HepG2 (cell line): ENCODE measurements around the gene ORC6. TPM values are rescaled to one million over a fixed set of nuclear protein-coding genes. Genes with fewer than 3 reads are reported as not detected.

Experiments
- ATAC-seq: fragments of 200-7000 bp; cut with Tn5 transposase; 3 replicates; pipeline ENCODE4 v1.9.1; 2020; ENCODE audit warnings: mild to moderate bottlenecking, moderate library complexity
- BruUV-seq: library from RNA; stranded (reverse); fragments of 400-500 nt; replicated peaks from 2 replicates; lab custom pipeline; 2021; lab: Mats Ljungman, UMichigan
- CTCF ChIA-PET: fragments of 300-600 bp; formaldehyde crosslinking; extraction: SDS; loops from one replicate; lab custom pipeline; 2021; ENCODE audit warnings: low total read pairs, inconsistent platforms, low intra/inter-chr PET ratio; lab: Yijun Ruan, JAX
- POLR2A ChIA-PET: fragments of 350-600 bp; sonication (Branson Sonifier 250); formaldehyde crosslinking; loops from one replicate; lab custom pipeline; 2020; ENCODE audit warnings: antibody characterized with exemption, inconsistent platforms; lab: Yijun Ruan, JAX
- DNase-seq: peaks from one replicate; pipeline ENCODE4 v3.0.0-alpha.2; 2015; ENCODE audit warnings: low spot score
- FAIRE-seq: peaks from 3 replicates; lab custom pipeline; 2011; peaks lifted over from hg19 to GRCh38; lab: Jason Lieb, UNC
- H2AFZ ChIP-seq: one replicate; pipeline ENCODE4 v1.6.1; 2011; ENCODE audit warnings: low read length, inconsistent platforms
- H3K27ac ChIP-seq: fragments of 300-600 bp; 3 replicates; pipeline ENCODE4 v1.8.0; 2011; ENCODE audit warnings: mixed run types, mild to moderate bottlenecking, mixed read lengths, low read length, inconsistent platforms; ENCODE audit not compliant: insufficient read depth; ENCODE audit errors: extremely low read length
- H3K27me3 ChIP-seq, 2 experiments: fragments of 200-600 bp in 1 of 2; 2 replicates in 1 of 2; 3 replicates in 1 of 2; pipeline versions ENCODE4 v1.6.0 to v1.8.0; 2011; ENCODE audit warnings: low read length in 2 of 2, mild to moderate bottlenecking in 2 of 2, moderate library complexity in 2 of 2, inconsistent platforms in 1 of 2; ENCODE audit not compliant: insufficient read depth in 2 of 2, control insufficient read depth in 1 of 2
- H3K36me3 ChIP-seq, 2 experiments: fragments of 200-600 bp in 1 of 2; replicated peaks in 1 of 2; 2 replicates in 1 of 2; 3 replicates in 1 of 2; pipeline versions ENCODE4 v1.5.1 to v1.8.0; 2011; ENCODE audit warnings: low read length in 2 of 2, inconsistent platforms in 1 of 2; ENCODE audit not compliant: insufficient read depth in 2 of 2, control insufficient read depth in 1 of 2
- H3K4me1 ChIP-seq: 2 replicates; pipeline ENCODE4 v1.5.1; 2012; ENCODE audit warnings: low read length, inconsistent platforms; ENCODE audit not compliant: insufficient read depth
- H3K4me2 ChIP-seq: 2 replicates; pipeline ENCODE4 v1.6.0; 2011; ENCODE audit warnings: low read depth, low read length, inconsistent platforms
- H3K4me3 ChIP-seq, 3 experiments: fragments of 200-600 bp in 1 of 3; sonication (generic), shearing (Covaris generic) in 1 of 3; replicated peaks in 1 of 3; 2 replicates each; pipeline ENCODE4 v1.5.1; 2011 to 2016; ENCODE audit warnings: low read length in 3 of 3, inconsistent platforms in 2 of 3, low read depth in 2 of 3, mild to moderate bottlenecking in 2 of 3, control low read depth in 1 of 3, mixed read lengths in 1 of 3; ENCODE audit not compliant: insufficient read depth in 1 of 3
- H3K79me2 ChIP-seq: one replicate; pipeline ENCODE4 v1.6.1; 2011; ENCODE audit warnings: low read length, inconsistent platforms; ENCODE audit not compliant: insufficient read depth
- H3K9ac ChIP-seq: 2 replicates; pipeline ENCODE4 v1.6.0; 2011; ENCODE audit warnings: mild to moderate bottlenecking, low read depth, low read length, inconsistent platforms; ENCODE audit not compliant: insufficient read depth
- H3K9me3 ChIP-seq: 2 replicates; pipeline ENCODE4 v1.5.1; 2012; ENCODE audit warnings: mild to moderate bottlenecking, low read length
- H4K20me1 ChIP-seq: 2 replicates; pipeline ENCODE4 v1.6.0; 2011; ENCODE audit warnings: inconsistent platforms, mild to moderate bottlenecking, low read length, moderate library complexity; ENCODE audit not compliant: insufficient read depth
- BCL6 ChIP-seq: IDR thresholded peaks from 2 replicates; pipeline ENCODE4 v1.6.1; 2016; ENCODE audit warnings: missing genetic modification reagents, missing compliant biosample characterization
- CHD2 ChIP-seq: IDR thresholded peaks from 2 replicates; pipeline ENCODE4 v1.6.1; 2011; ENCODE audit warnings: low read depth, low read length, improper control_type of control experiment
- KDM6A ChIP-seq: IDR thresholded peaks from 2 replicates; pipeline ENCODE4 v1.6.1; 2016; ENCODE audit warnings: low read depth
- MEIS2 ChIP-seq: sonication (generic); formaldehyde crosslinking; IDR thresholded peaks from 2 replicates; pipeline ENCODE4 v1.9.0; 2021; ENCODE audit warnings: mild to moderate bottlenecking, missing genetic modification reagents
- NFE2L2 ChIP-seq: fragments of 150-350 bp; IDR thresholded peaks from 2 replicates; pipeline ENCODE4 v1.6.1; 2014; ENCODE audit warnings: low read length
- ONECUT2 ChIP-seq: sonication (generic); formaldehyde crosslinking; IDR thresholded peaks from 2 replicates; pipeline ENCODE4 v1.4.0; 2020; ENCODE audit warnings: missing genetic modification reagents
- REL ChIP-seq: sonication (generic); formaldehyde crosslinking; conservative IDR thresholded peaks from 2 replicates; pipeline ENCODE4 v1.8.0; 2022; ENCODE audit warnings: mild to moderate bottlenecking, missing genetic modification reagents, moderate library complexity
- ZFP90 ChIP-seq: sonication (generic); formaldehyde crosslinking; IDR thresholded peaks from 2 replicates; pipeline ENCODE4 v1.8.0; 2022; ENCODE audit warnings: missing genetic modification reagents, mild to moderate bottlenecking, inconsistent platforms, borderline replicate concordance
- ZNF230 ChIP-seq: sonication (generic); formaldehyde crosslinking; IDR thresholded peaks from 2 replicates; pipeline ENCODE4 v1.4.0; 2020; ENCODE audit warnings: mild to moderate bottlenecking, missing genetic modification reagents
- ZNF24 ChIP-seq: fragments of 450-650 bp; IDR thresholded peaks from 2 replicates; pipeline ENCODE4 v1.6.1; 2017; ENCODE audit warnings: antibody characterized with exemption, mild to moderate bottlenecking
- ZNF768 ChIP-seq: sonication (generic); formaldehyde crosslinking; IDR thresholded peaks from 2 replicates; pipeline ENCODE4 v1.4.0; 2020; ENCODE audit warnings: missing genetic modification reagents
- ZNF790 ChIP-seq: sonication (generic); formaldehyde crosslinking; IDR thresholded peaks from 2 replicates; pipeline ENCODE4 v1.8.0; 2022; ENCODE audit warnings: missing genetic modification reagents, mild to moderate bottlenecking, borderline replicate concordance
- ZSCAN21 ChIP-seq: sonication (generic); formaldehyde crosslinking; IDR thresholded peaks from 2 replicates; pipeline ENCODE4 v1.8.0; 2022; ENCODE audit warnings: mild to moderate bottlenecking, missing genetic modification reagents, moderate library complexity, borderline replicate concordance
- WGBS: methylation state at CpG from one replicate; pipeline ENCODE4 v1.1.6; 2017; ENCODE audit warnings: low lambda C conversion rate; 5-methylcytosine and 5-hydroxymethylcytosine counted together
- in situ Hi-C: cut with HindIII; loops from 2 replicates; pipeline ENCODE4 v1.10.0; 2017; ENCODE audit warnings: low pct_unique_long_range_greater_than_20kb; ENCODE audit not compliant: extremely low pct_ligation_motif_present
- intact Hi-C: fragments of 100-400 bp; cut with micrococcal nuclease; formaldehyde crosslinking; loops from one replicate; pipeline ENCODE4 v1.10.0; 2022; ENCODE audit not compliant: unreplicated experiment
- polyA plus RNA-seq, 8 experiments: library from polyadenylated mRNA; depleted of rRNA in 3 of 8; stranded (reverse) in 7 of 8; unstranded in 1 of 8; fragments of >200 nt; fragmentation: Illumina TruSeq in 4 of 8; extraction: Trizol in 4 of 8; gene quantifications; 2 replicates each; pipeline versions ENCODE4 v1.2.1 to v1.2.3, GENCODE V29; 2011 to 2016; ENCODE audit warnings: low read depth in 4 of 8, missing spikeins in 1 of 8, mixed read lengths in 1 of 8; ENCODE audit not compliant: insufficient read depth in 1 of 8
- total RNA-seq, 5 experiments: library from RNA; depleted of rRNA; stranded (reverse); fragments of >200 nt; fragmentation: Illumina TruSeq; extraction: Trizol; gene quantifications; 2 replicates each; pipeline ENCODE4 v1.2.3, GENCODE V29; 2016; ENCODE audit warnings: low read depth in 1 of 5
- TF ChIP-seq, protein P1 (sequence below): sonication (generic); formaldehyde crosslinking; IDR thresholded peaks from 2 replicates; pipeline ENCODE4 v1.4.0; 2020; ENCODE audit warnings: missing genetic modification reagents
- TF ChIP-seq, protein P2 (sequence below): IDR thresholded peaks from 2 replicates; pipeline ENCODE4 v1.6.1; 2012; ENCODE audit warnings: inconsistent platforms
- TF ChIP-seq, protein P3 (sequence below): sonication (generic); formaldehyde crosslinking; IDR thresholded peaks from 2 replicates; pipeline ENCODE4 v1.4.0; 2020; ENCODE audit warnings: mild to moderate bottlenecking, missing genetic modification reagents, borderline replicate concordance

ORC6 gene
- total and polyA plus RNA-seq, 2 of the 13 experiments (the other 11 are each of a cell fraction or from before 2014, with no cell fraction given), result 34.2 to 69.8 TPM

- TF ChIP-seq ZSCAN21 (CRISPR knock-in tag) (peak; percentile 6; the same call in 1 of the 2 replicates), REL (CRISPR knock-in tag) (0 out of 2 replicates have a peak, but pooled peaks have one; percentile 6), NFE2L2 (no peak), ZNF790 (no peak), ZNF230 (CRISPR knock-in tag) (0 out of 2 replicates have a peak, but pooled peaks have one; percentile 55), CHD2 (0 out of 2 replicates have a peak, but pooled peaks have one; percentile 20), BCL6 (CRISPR knock-in tag) (peak; percentile 83)
- TF ChIP-seq, all 625 proteins: peak for 15
These were observed 1.3 kb upstream of the ORC6 start (continued) for GRCh38 chr16:46688101-46688653.

- intact Hi-C loops, result loop anchor here (1.0 to 5.0 kb wide), 2 partner anchors 16 to 113 kb away; no protein-coding TSS in a partner anchor
- POLR2A ChIA-PET, result no interaction called here
- TF ChIP-seq ZNF768 (CRISPR knock-in tag) (peak; percentile 58; the same call in 1 of the 2 replicates), ONECUT2 (CRISPR knock-in tag) (no peak), KDM6A (CRISPR knock-in tag) (no peak), ZNF24 (no peak), ZFP90 (peak; percentile 83; the same call in 1 of the 2 replicates), MEIS2 (CRISPR knock-in tag) (0 out of 2 replicates have a peak, but pooled peaks have one; percentile 58)
- TF ChIP-seq, protein P1, sequence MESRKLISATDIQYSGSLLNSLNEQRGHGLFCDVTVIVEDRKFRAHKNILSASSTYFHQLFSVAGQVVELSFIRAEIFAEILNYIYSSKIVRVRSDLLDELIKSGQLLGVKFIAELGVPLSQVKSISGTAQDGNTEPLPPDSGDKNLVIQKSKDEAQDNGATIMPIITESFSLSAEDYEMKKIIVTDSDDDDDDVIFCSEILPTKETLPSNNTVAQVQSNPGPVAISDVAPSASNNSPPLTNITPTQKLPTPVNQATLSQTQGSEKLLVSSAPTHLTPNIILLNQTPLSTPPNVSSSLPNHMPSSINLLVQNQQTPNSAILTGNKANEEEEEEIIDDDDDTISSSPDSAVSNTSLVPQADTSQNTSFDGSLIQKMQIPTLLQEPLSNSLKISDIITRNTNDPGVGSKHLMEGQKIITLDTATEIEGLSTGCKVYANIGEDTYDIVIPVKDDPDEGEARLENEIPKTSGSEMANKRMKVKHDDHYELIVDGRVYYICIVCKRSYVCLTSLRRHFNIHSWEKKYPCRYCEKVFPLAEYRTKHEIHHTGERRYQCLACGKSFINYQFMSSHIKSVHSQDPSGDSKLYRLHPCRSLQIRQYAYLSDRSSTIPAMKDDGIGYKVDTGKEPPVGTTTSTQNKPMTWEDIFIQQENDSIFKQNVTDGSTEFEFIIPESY (CRISPR knock-in tag), result no peak
- TF ChIP-seq, protein P2, sequence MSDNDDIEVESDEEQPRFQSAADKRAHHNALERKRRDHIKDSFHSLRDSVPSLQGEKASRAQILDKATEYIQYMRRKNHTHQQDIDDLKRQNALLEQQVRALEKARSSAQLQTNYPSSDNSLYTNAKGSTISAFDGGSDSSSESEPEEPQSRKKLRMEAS, result peak; percentile 79
- TF ChIP-seq, protein P3, sequence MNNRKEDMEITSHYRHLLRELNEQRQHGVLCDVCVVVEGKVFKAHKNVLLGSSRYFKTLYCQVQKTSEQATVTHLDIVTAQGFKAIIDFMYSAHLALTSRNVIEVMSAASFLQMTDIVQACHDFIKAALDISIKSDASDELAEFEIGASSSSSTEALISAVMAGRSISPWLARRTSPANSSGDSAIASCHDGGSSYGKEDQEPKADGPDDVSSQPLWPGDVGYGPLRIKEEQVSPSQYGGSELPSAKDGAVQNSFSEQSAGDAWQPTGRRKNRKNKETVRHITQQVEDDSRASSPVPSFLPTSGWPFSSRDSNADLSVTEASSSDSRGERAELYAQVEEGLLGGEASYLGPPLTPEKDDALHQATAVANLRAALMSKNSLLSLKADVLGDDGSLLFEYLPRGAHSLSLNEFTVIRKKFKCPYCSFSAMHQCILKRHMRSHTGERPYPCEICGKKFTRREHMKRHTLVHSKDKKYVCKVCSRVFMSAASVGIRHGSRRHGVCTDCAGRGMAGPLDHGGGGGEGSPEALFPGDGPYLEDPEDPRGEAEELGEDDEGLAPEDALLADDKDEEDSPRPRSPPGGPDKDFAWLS (CRISPR knock-in tag), result no peak
These were observed 650 bp upstream of the ORC6 start, which contains the start of gene VPS35 for GRCh38 chr16:46688654-46689364. VPS35 (minus strand) TSS chr16:46689178; CDS start chr16:46689133, 45 bp downstream.

More at GRCh38 chr16:46688654-46689364, 650 bp upstream of the ORC6 start, which contains the start of gene VPS35:
- no TSS peak for BruUV-seq
- Histone ChIP-seq H3K4me3 (peak within 1 kb of the TSS; percentile 85 to 96 (median 92)), H3K36me3 (peaks cover 0 to 5% of the 10 kb centered on the region in 2 experiments; a peak in 1 of 5 replicates), H3K9me3 (no peaks in the 10 kb centered on the region), H3K27me3 (no peaks in the 10 kb centered on the region; a peak in 1 of 5 replicates), H4K20me1 (peaks cover 47% of the 10 kb centered on the region), H3K79me2 (peaks cover 72% of the 10 kb centered on the region), H3K4me2 (peak within 1 kb of the TSS; percentile 86), H2AFZ (peak within 1 kb of the TSS; percentile 78), H3K4me1 (peaks cover 72% of the 10 kb centered on the region), H3K27ac (peak within 1 kb of the TSS; percentile 89), H3K9ac (peak within 1 kb of the TSS; percentile 87)
- WGBS, result 1% methylated on average over 19 of the region's 54 CpGs
- DNase-seq (peak; percentile 99), FAIRE-seq (peak; percentile 51), ATAC-seq (peak; percentile 85)
- CTCF ChIA-PET, result interaction anchor here (2.6 kb wide), 1 partner anchor 15 kb away, joined by 21 read pairs; no protein-coding TSS in a partner anchor
- in situ Hi-C loops, result loop anchor here (5.0 kb wide), 1 partner anchor 113 kb away; no protein-coding TSS in a partner anchor
